Right renal pelvis (tissue), 4 donors: ENCODE data around the gene MYO5C. TPM values are rescaled to one million over a fixed set of nuclear protein-coding genes. Genes with fewer than 3 reads are reported as not detected.
"Not testable (repeated sequence)": the region's sequence is repeated elsewhere in the genome, so short reads cannot be mapped to it uniquely, and the experiment has no call there.

Experiments used
- DNase-seq, 4 donors: peaks; one replicate each; pipeline ENCODE4 v3.0.0-alpha.2; 2013; ENCODE audit warnings: low read depth in 4 of 4, low spot score in 3 of 4, missing footprints in 1 of 4
- polyA plus RNA-seq, 4 donors: library from polyadenylated mRNA; unstranded; fragments of 120-200 nt; gene quantifications; one replicate each; pipeline ENCODE4 v1.2.1, GENCODE V29; 2013; ENCODE audit not compliant: insufficient read length in 4 of 4

The MYO5C gene
- polyA plus RNA-seq, 4 donors = 19.0 to 22.5 (median 21.1) TPM

- DNase-seq = no peak
Measured at GRCh38 chr15:52180196-52180835, 115.3 kb downstream of the MYO5C start.

GRCh38 chr15:52179278-52180195 lies 116.1 kb downstream of the MYO5C start:
- DNase-seq = peak; percentile 64 to 70 (median 66)

GRCh38 chr15:52178765-52179164 lies 116.8 kb downstream of the MYO5C start:
- DNase-seq = peak in 1 of 4 donors; percentile 18

- DNase-seq = no peak
Measured at GRCh38 chr15:52172869-52173268, 122.7 kb downstream of the MYO5C start.

- DNase-seq = no peak
Measured at GRCh38 chr15:52171807-52172206, 123.8 kb downstream of the MYO5C start.

GRCh38 chr15:52171386-52171785 lies 124.2 kb downstream of the MYO5C start:
- no peak for DNase-seq

- DNase-seq = not testable (repeated sequence)
Measured at GRCh38 chr15:52170199-52170598, 125.4 kb downstream of the MYO5C start.

- DNase-seq = not testable (repeated sequence)
Measured at GRCh38 chr15:52165494-52166131, 130.0 kb downstream of the MYO5C start.

- no peak for DNase-seq
Measured at GRCh38 chr15:52164631-52165265, 130.9 kb downstream of the MYO5C start.

GRCh38 chr15:52163321-52164190 lies 132.0 kb downstream of the MYO5C start:
- DNase-seq = no peak

GRCh38 chr15:52162876-52163275 lies 132.7 kb downstream of the MYO5C start:
- DNase-seq = no peak

- DNase-seq = no peak
Measured at GRCh38 chr15:52162260-52162659, 133.3 kb downstream of the MYO5C start.

- DNase-seq = no peak
Measured at GRCh38 chr15:52161406-52161966, 134.1 kb downstream of the MYO5C start.

GRCh38 chr15:52159645-52160044 lies 136.0 kb downstream of the MYO5C start:
- DNase-seq = no peak

- no peak for DNase-seq
Measured at GRCh38 chr15:52158084-52158765, 137.4 kb downstream of the MYO5C start.

- no peak for DNase-seq
Measured at GRCh38 chr15:52155878-52156277, 139.7 kb downstream of the MYO5C start.

- no peak for DNase-seq
Measured at GRCh38 chr15:52154896-52155865, 140.4 kb downstream of the MYO5C start.
